ENCODE data around the gene MINDY4.
A peak's percentile ranks its signal among the peaks of the same experiment; 100 is the strongest.

The MINDY4 gene

GRCh38 chr7:30775992-30776391 lies 4.8 kb downstream of the MINDY4 start:
- no peak for DNase-seq (ENCODE audit: low read depth in 2 of 2)

- DNase-seq (ENCODE audit: low read depth in 2 of 2) = no peak
These were observed 5.8 kb downstream of the MINDY4 start for GRCh38 chr7:30776971-30777370.

- DNase-seq (ENCODE audit: low read depth in 2 of 2) = no peak
These were observed 7.2 kb downstream of the MINDY4 start for GRCh38 chr7:30778255-30779025.

- DNase-seq (ENCODE audit: low read depth in 2 of 2) = no peak
These were observed 8.4 kb downstream of the MINDY4 start for GRCh38 chr7:30779574-30779973.

GRCh38 chr7:30780941-30781340 lies 9.7 kb downstream of the MINDY4 start:
- no peak for DNase-seq (ENCODE audit: low read depth in 2 of 2)

GRCh38 chr7:30782690-30783089 lies 11.5 kb downstream of the MINDY4 start:
- DNase-seq (ENCODE audit: low read depth in 2 of 2) = no peak

- no peak for DNase-seq (ENCODE audit: low read depth in 2 of 2)
These were observed 14.6 kb downstream of the MINDY4 start for GRCh38 chr7:30785786-30786185.

GRCh38 chr7:30787486-30787885 lies 16.3 kb downstream of the MINDY4 start:
- no peak for DNase-seq (ENCODE audit: low read depth in 2 of 2)

- no peak for DNase-seq (ENCODE audit: low read depth in 2 of 2)
These were observed 17.6 kb downstream of the MINDY4 start for GRCh38 chr7:30788640-30789333.

- DNase-seq (ENCODE audit: low read depth in 2 of 2) = no peak
These were observed 18.1 kb downstream of the MINDY4 start for GRCh38 chr7:30789334-30789711.

GRCh38 chr7:30790356-30790755 lies 19.1 kb downstream of the MINDY4 start:
- DNase-seq (ENCODE audit: low read depth in 2 of 2) = no peak

GRCh38 chr7:30791114-30791513 lies 19.9 kb downstream of the MINDY4 start:
- DNase-seq (ENCODE audit: low read depth in 2 of 2) = no peak

- DNase-seq (ENCODE audit: low read depth in 2 of 2) = no peak
These were observed 24.1 kb downstream of the MINDY4 start for GRCh38 chr7:30795161-30795948.

- DNase-seq (ENCODE audit: low read depth in 2 of 2) = no peak
These were observed 25.1 kb downstream of the MINDY4 start for GRCh38 chr7:30796105-30796869.

- no peak for DNase-seq (ENCODE audit: low read depth in 2 of 2)
These were observed 26.2 kb downstream of the MINDY4 start for GRCh38 chr7:30797176-30798040.

GRCh38 chr7:30799206-30799975 lies 28.2 kb downstream of the MINDY4 start:
- no peak for DNase-seq (ENCODE audit: low read depth in 2 of 2)

GRCh38 chr7:30799976-30800661 lies 28.9 kb downstream of the MINDY4 start:
- no peak for DNase-seq (ENCODE audit: low read depth in 2 of 2)

GRCh38 chr7:30800785-30801252 lies 29.6 kb downstream of the MINDY4 start:
- DNase-seq (ENCODE audit: low read depth in 2 of 2) = peak in 1 of 2 donors; percentile 6

GRCh38 chr7:30802812-30803211 lies 31.6 kb downstream of the MINDY4 start:
- no peak for DNase-seq (ENCODE audit: low read depth in 2 of 2)
